ENCODE data around the gene SP140. TPM values are rescaled to one million over a fixed set of nuclear protein-coding genes. Genes with fewer than 3 reads are reported as not detected.

SP140 gene
- total and polyA plus RNA-seq, 2 of the 13 experiments (the other 11 are each of a cell fraction or from before 2014, with no cell fraction given), result 0.57 to 0.80 TPM

- Histone ChIP-seq H2AFZ (ENCODE audit: low read length) (no peak overlapping the region), H3K4me2 (ENCODE audit: low read depth, low read length) (peak overlapping the region; percentile 78), H3K27me3 (ENCODE audit: control insufficient read depth in 1 of 2, insufficient read depth in 2 of 2, low read length in 2 of 2) (no peaks in the 10 kb centered on the region; a peak in 1 of 5 replicates), H3K79me2 (ENCODE audit: insufficient read depth, low read length) (peaks cover 3% of the 10 kb centered on the region), H3K9me3 (ENCODE audit: low read length) (no peaks in the 10 kb centered on the region), H3K27ac (ENCODE audit: extremely low read length, insufficient read depth, low read length) (no peak overlapping the region), H3K4me3 (replicated peaks in 1 of 3; ENCODE audit: insufficient read depth in 1 of 3, low read depth in 2 of 3, low read length in 3 of 3) (peak overlapping the region in 1 of 3 experiments; percentile 71; a peak in 1 of 6 replicates), H3K4me1 (ENCODE audit: insufficient read depth, low read length) (peaks cover 57% of the 10 kb centered on the region), H3K36me3 (replicated peaks in 1 of 2; ENCODE audit: control insufficient read depth in 1 of 2, insufficient read depth in 2 of 2, low read length in 2 of 2) (no peaks in the 10 kb centered on the region), H3K9ac (ENCODE audit: insufficient read depth, low read depth, low read length) (no peak overlapping the region), H4K20me1 (ENCODE audit: insufficient read depth, low read length) (no peaks in the 10 kb centered on the region)
- BruUV-seq (replicated peaks), result no TSS peak
- in situ Hi-C loops (cut with HindIII; ENCODE audit: extremely low pct_ligation_motif_present, low pct_unique_long_range_greater_than_20kb), result no loop called here
- FAIRE-seq (no peak), DNase-seq (ENCODE audit: low spot score) (no peak), ATAC-seq (no peak)
- TF ChIP-seq KLF9 (CRISPR knock-in tag; IDR thresholded peaks at IDR 0.05; ENCODE audit: low read depth) (no peak), KLF13 (CRISPR knock-in tag; IDR thresholded peaks at IDR 0.05) (no peak), ZNF503 (CRISPR knock-in tag; IDR thresholded peaks at IDR 0.05) (no peak), TCF7L2 (IDR thresholded peaks at IDR 0.05; ENCODE audit: low read depth, low read length) (no peak), ZNF678 (CRISPR knock-in tag; IDR thresholded peaks at IDR 0.05) (no peak), ZNF839 (CRISPR knock-in tag; IDR thresholded peaks at IDR 0.05; ENCODE audit: borderline replicate concordance) (no peak), ZNF543 (CRISPR knock-in tag; IDR thresholded peaks at IDR 0.05) (no peak)
- TF ChIP-seq, protein P1, sequence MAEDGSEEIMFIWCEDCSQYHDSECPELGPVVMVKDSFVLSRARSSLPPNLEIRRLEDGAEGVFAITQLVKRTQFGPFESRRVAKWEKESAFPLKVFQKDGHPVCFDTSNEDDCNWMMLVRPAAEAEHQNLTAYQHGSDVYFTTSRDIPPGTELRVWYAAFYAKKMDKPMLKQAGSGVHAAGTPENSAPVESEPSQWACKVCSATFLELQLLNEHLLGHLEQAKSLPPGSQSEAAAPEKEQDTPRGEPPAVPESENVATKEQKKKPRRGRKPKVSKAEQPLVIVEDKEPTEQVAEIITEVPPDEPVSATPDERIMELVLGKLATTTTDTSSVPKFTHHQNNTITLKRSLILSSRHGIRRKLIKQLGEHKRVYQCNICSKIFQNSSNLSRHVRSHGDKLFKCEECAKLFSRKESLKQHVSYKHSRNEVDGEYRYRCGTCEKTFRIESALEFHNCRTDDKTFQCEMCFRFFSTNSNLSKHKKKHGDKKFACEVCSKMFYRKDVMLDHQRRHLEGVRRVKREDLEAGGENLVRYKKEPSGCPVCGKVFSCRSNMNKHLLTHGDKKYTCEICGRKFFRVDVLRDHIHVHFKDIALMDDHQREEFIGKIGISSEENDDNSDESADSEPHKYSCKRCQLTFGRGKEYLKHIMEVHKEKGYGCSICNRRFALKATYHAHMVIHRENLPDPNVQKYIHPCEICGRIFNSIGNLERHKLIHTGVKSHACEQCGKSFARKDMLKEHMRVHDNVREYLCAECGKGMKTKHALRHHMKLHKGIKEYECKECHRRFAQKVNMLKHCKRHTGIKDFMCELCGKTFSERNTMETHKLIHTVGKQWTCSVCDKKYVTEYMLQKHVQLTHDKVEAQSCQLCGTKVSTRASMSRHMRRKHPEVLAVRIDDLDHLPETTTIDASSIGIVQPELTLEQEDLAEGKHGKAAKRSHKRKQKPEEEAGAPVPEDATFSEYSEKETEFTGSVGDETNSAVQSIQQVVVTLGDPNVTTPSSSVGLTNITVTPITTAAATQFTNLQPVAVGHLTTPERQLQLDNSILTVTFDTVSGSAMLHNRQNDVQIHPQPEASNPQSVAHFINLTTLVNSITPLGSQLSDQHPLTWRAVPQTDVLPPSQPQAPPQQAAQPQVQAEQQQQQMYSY (CRISPR knock-in tag; IDR thresholded peaks at IDR 0.05), result no peak
- POLR2A ChIA-PET, result no interaction called here
- intact Hi-C loops (cut with micrococcal nuclease; ENCODE audit: unreplicated experiment), result no loop called here
- CTCF ChIA-PET (ENCODE audit: low intra/inter-chr PET ratio, low total read pairs), result no interaction called here
- WGBS (ENCODE audit: low lambda C conversion rate), result 87% methylated on average over 8 of the region's 8 CpGs
Observed at GRCh38 chr2:230328155-230328458, 102.6 kb downstream of the SP140 start.
